Astrocyte of the spinal cord (primary cell): ENCODE measurements around the gene GLT1D1.

ENCODE experiments used
- DNase-seq: peaks from one replicate; pipeline ENCODE4 v3.0.0; 2011; ENCODE audit warnings: low read depth, low spot score
- H3K4me3 ChIP-seq: 2 replicates; pipeline ENCODE4 v1.5.1; 2011; ENCODE audit warnings: low read depth, mild to moderate bottlenecking, low read length, moderate library complexity
- in situ Hi-C: cut with HindIII; loops from 2 replicates; pipeline ENCODE4 v1.10.0; 2017; ENCODE audit warnings: low sequenced_read_pairs
- TF ChIP-seq, protein P1 (sequence below): IDR thresholded peaks from 2 replicates; pipeline ENCODE4 v1.5.1; 2012; ENCODE audit warnings: low read depth, mild to moderate bottlenecking, low read length, inconsistent platforms

GLT1D1 gene

GRCh38 chr12:128961308-128961902 lies 108.1 kb downstream of the GLT1D1 start:
- TF ChIP-seq, protein P1, sequence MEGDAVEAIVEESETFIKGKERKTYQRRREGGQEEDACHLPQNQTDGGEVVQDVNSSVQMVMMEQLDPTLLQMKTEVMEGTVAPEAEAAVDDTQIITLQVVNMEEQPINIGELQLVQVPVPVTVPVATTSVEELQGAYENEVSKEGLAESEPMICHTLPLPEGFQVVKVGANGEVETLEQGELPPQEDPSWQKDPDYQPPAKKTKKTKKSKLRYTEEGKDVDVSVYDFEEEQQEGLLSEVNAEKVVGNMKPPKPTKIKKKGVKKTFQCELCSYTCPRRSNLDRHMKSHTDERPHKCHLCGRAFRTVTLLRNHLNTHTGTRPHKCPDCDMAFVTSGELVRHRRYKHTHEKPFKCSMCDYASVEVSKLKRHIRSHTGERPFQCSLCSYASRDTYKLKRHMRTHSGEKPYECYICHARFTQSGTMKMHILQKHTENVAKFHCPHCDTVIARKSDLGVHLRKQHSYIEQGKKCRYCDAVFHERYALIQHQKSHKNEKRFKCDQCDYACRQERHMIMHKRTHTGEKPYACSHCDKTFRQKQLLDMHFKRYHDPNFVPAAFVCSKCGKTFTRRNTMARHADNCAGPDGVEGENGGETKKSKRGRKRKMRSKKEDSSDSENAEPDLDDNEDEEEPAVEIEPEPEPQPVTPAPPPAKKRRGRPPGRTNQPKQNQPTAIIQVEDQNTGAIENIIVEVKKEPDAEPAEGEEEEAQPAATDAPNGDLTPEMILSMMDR: no peak
- in situ Hi-C loops: no loop called here
- DNase-seq: no peak
- no peak overlapping the region for H3K4me3 ChIP-seq

DNA sequence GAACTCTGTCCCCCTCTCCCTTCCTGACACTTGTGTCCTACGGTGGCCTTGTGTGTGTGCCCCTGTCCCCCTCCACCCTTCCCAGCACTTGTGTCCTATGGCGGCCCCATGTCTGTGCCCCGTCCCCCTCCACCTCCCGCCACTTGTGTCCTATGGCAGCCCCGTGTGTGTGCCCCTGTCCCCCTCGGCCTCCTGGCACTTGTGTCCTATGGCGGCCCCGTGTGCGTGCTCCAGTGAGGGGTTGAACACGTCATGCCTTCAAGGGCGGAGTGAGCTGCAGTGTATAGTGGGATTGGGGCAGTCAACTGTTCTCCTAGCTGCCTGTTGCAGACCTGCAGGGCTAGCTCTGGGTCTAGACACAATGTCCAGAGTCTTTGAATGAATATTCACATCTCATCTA lies 108.7 kb downstream of the GLT1D1 start:
- H3K4me3 ChIP-seq: no peak overlapping the region
- in situ Hi-C loops: no loop called here
- TF ChIP-seq, protein P1: no peak
- no peak for DNase-seq

GRCh38 chr12:128966203-128966810 lies 113.0 kb downstream of the GLT1D1 start:
- DNase-seq: no peak
- TF ChIP-seq, protein P1: no peak
- in situ Hi-C loops: no loop called here

GRCh38 chr12:128968668-128969067 lies 115.4 kb downstream of the GLT1D1 start:
- TF ChIP-seq, protein P1: no peak
- no peak for DNase-seq
- no peak overlapping the region for H3K4me3 ChIP-seq
- in situ Hi-C loops: no loop called here

More at GRCh38 chr12:128966203-128966810, 113.0 kb downstream of the GLT1D1 start:
- no peak overlapping the region for H3K4me3 ChIP-seq

GRCh38 chr12:128969480-128970055 lies 116.3 kb downstream of the GLT1D1 start:
- in situ Hi-C loops: no loop called here
- no peak overlapping the region for H3K4me3 ChIP-seq
- TF ChIP-seq, protein P1: peak; percentile 22
- DNase-seq: no peak

DNA sequence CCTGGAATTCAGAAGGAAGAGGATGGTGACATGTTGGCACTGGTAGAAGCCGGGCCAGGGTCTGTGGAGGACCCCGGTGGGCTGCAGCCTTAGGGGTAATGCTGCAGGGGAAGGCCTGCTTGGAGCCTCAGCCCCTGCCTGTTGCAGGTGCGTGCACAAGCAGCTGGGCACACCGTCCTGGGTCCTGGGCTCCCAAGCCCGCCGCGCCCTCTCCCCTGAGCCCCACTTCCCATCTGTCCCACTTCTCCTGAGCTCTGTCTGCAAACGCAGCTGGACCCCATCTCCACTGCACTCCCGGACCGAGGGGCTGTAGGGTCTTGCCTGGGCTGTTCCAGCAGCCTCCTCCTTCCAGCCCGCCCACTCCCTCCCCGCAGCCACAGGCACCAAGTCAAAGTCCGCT lies 116.8 kb downstream of the GLT1D1 start:
- TF ChIP-seq, protein P1: no peak
- in situ Hi-C loops: no loop called here
- DNase-seq: no peak
- no peak overlapping the region for H3K4me3 ChIP-seq
